GM10248 (cell line): ENCODE data around the gene MRPL58.
"Not testable (repeated sequence)": the region's sequence is repeated elsewhere in the genome, so short reads cannot be mapped to it uniquely, and the experiment has no call there.

ENCODE experiments used
- CTCF ChIA-PET: fragments of 300-600 bp; sonication (Branson Sonifier 250); formaldehyde crosslinking; extraction: SDS; loops from one replicate; lab custom pipeline; 2021; ENCODE audit warnings: antibody characterized with exemption; lab: Yijun Ruan, JAX
- POLR2A ChIA-PET: fragments of 350-650 bp; sonication (Branson Sonifier 250); formaldehyde crosslinking; extraction: SDS; loops from one replicate; lab custom pipeline; 2020; ENCODE audit warnings: antibody characterized with exemption; lab: Yijun Ruan, JAX
- DNase-seq: peaks from one replicate; pipeline ENCODE4 v3.0.0; 2012; ENCODE audit errors: extremely low spot score
- CTCF ChIP-seq: IDR thresholded peaks from 2 replicates; pipeline ENCODE4 v1.5.1; 2012; ENCODE audit warnings: mild to moderate bottlenecking, low read depth; ENCODE audit errors: extremely low read depth, missing control alignments, control extremely low read depth

MRPL58 gene

GRCh38 chr17:75044716-75045115 is 32.2 kb downstream of the MRPL58 start:
- no peak for TF ChIP-seq CTCF
- ChIA-PET CTCF (no interaction called here), POLR2A (interaction anchor here (0.6 kb wide), 1 partner anchor 110 kb away, joined by 3 read pairs; the partner anchor contains the start of gene JPT1)
- DNase-seq, result no peak

GRCh38 chr17:75045946-75046406 is 33.5 kb downstream of the MRPL58 start:
- POLR2A ChIA-PET, DNase-seq, CTCF ChIA-PET: not testable (repeated sequence)

DNA sequence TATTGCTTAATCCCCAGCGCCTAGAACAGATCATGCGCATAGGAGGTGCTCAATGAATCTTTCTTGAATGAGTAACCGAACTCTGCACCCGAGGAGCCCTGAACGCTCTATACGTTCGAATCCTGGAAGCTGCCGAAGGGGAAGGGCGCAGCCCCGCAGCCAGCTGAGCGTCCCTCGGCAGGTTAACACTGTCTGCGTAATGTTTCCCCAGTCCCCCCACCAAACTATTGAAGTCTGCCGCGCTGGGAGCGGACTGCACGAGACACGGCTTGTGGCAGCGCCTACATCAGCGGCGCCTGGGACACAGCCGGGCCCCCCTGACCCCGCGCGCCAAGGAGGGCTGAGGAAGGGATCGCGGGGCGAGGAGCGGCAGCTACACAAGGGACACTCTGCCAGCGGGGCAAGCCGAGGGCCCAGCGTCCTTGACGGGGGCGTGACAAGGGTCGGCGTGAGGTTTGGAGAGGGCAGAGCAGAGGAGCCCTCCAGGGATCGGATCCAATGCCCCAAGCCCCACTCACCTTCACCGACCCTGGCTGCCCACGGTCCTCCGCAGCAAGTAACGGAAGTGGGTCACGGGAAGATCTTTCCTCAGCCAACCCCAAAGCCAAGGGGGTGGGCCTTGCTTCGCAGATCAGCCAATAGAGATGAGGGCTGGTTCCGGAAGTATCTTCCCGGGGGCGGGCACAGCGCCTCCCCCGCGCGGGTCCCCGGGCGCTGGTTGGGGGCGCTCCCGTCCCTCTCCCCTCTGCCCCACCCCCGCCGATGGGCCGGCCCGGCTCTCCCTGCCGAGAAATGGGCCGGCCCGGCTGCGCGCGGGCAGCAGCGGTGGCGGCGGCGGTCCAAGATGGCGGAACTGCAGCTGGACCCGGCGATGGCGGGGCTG is 34.2 kb downstream of the MRPL58 start, which contains the start of the genes ATP5PD and KCTD2:
Gene ATP5PD, minus strand, starts transcription at position 563 of the 883 bp plus-strand sequence. CDS start 4,319 bp downstream, outside the sequence.
Gene KCTD2, plus strand, starts transcription at position 819 of the 883 bp plus-strand sequence. Its CDS starts 26 bp downstream, at position 845.
- ChIA-PET POLR2A (interaction anchor here (1.0 kb wide), 1 partner anchor 35 kb away, joined by 3 read pairs; no protein-coding TSS in a partner anchor), CTCF (interaction anchor here (2.5 to 2.9 kb wide), 2 partner anchors 8 to 67 kb away, joined by 12 to 13 read pairs; no protein-coding TSS in a partner anchor)
- DNase-seq, result peak; percentile 99
- no peak for TF ChIP-seq CTCF

GRCh38 chr17:75047398-75048098 is 35.1 kb downstream of the MRPL58 start:
- DNase-seq, result no peak
- no peak for TF ChIP-seq CTCF
- CTCF ChIA-PET, result interaction anchor here (1.4 to 2.9 kb wide), 3 partner anchors 9 to 66 kb away, joined by 4 to 13 read pairs (median 12); no protein-coding TSS in a partner anchor
- POLR2A ChIA-PET, result interaction anchor here (0.6 to 1.4 kb wide), 3 partner anchors 9 to 34 kb away, joined by 3 to 4 read pairs (median 3); no protein-coding TSS in a partner anchor

DNA sequence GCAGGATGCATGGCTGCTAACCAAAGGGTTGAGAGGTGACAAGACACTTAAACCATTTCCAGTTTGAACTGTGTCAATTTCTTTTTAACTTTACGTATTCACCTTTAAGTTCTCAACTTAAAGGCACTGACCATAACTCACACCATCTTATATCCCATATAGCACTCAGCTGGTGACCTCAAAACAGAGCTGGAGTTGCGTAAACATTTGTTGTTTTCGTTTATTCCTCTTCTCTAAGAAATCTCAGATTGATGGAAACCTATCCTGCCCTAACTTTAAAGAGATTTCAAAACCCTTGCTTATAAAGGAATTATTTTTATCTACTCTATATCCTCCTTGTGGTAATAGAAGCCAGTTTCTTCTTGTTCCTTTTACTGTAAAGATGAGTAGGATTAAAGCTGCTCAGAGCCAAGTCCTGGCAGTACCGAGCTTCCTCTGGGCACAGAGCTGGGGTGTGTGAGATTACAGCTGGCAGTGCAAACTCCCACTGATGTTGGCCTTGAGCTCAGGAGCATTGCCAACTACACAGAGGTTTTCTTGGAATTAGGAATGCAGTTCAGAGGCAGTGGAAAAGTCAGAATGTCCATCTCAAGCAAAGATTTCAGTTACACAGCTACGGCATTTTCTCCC is 35.9 kb downstream of the MRPL58 start:
- ChIA-PET CTCF (interaction anchor here (0.6 to 2.9 kb wide), 10 partner anchors 9 to 153 kb away, joined by 3 to 13 read pairs (median 4); no protein-coding TSS in a partner anchor), POLR2A (interaction anchor here (1.4 kb wide), 1 partner anchor 15 kb away, joined by 3 read pairs; no protein-coding TSS in a partner anchor)
- no peak for DNase-seq
- TF ChIP-seq CTCF, result no peak

DNA sequence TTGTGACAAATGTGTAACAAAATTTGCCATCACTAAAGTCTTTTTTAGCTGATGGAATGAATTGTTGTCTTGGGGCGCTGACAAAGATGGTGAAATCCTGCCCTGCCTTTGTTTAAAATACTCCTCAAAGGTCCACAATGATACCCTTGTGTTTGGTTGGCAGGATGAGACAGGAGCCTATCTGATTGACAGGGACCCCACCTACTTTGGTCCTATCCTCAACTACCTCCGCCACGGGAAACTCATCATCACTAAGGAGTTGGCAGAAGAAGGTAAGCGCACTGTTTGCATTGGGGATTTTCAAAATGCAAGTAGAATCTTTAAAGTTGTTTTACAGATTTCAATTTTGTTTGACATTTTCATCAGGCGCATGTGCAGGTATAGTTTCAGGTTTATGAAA is 36.6 kb downstream of the MRPL58 start:
- POLR2A ChIA-PET, result no interaction called here
- no peak for TF ChIP-seq CTCF
- no peak for DNase-seq
- CTCF ChIA-PET, result interaction anchor here (0.9 to 2.9 kb wide), 10 partner anchors 8 to 153 kb away, joined by 3 to 13 read pairs (median 4); partner anchors contain the start of gene NT5C
